ENCODE measurements around the gene TACR1.

TACR1 gene

DNA sequence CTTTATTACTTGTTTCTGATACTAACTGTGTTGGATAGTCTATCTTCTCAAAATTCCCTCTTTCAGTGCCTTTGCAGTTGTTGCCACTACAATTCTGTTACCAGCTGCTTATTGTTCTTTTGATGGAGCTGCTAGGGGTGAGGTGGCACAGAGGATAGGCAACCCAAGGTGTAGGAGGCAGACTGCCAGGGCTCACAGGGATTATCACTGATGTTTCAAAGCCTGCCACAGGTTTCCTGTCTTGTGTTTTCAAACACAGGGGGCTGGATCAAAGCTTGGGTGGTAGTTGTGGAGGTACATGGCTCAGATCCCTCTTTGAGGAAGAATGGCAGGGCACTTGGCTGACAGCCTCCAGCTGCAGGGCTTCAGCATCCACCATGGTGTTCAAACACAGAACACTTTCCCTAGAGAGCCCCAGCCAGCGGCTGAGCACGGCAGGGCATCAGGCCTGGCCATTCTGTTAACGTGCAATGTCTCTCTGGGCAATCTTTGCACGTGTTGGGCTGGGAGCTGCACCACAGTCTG lies 153.7 kb downstream of the TACR1 start:
- no peak for DNase-seq

- DNase-seq = no peak
Measured at GRCh38 chr2:75044291-75044690, 155.0 kb downstream of the TACR1 start.

- DNase-seq = no peak
Measured at GRCh38 chr2:75042823-75043222, 156.5 kb downstream of the TACR1 start.

DNA sequence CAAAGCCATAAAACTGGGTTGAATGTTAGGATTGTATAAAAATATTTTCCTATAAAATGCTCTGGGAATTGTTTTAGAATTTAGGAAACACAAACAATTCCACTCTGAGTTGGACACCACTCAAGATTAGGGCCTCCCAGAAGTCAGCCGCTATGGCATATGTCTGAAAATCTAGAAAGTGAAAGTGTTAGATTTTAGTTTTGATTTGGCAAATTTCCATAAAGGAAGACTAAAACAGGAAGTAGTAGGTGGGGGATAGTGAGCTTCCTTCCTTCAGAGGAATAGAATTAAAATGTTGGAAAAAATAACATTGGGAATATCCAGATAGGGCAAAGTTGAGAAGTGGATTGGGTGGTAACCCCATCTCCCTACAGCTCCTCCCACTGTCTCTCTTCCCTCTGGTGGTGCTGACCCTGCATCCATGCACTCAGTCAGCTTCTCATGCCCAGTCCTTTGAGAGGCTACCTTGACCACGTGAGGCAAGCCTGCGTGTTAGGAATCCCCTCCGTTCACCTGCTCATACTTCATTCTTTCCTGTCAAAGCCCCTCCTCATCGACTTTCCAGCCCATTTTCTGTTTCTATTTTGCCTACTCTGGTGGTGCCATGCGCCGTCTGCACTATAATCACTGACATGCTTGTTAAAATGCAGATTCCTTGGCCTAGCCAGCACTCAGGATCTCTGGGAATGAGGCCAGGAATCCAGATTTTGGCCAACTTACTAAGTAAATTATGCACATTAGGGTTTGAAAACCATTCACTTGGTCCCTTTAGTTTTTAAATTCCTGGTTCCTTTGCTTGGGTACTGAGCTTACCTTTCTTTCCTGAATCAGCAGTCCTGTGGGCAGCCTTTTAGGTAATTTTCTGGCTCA lies 157.4 kb downstream of the TACR1 start:
- DNase-seq = no peak

DNA sequence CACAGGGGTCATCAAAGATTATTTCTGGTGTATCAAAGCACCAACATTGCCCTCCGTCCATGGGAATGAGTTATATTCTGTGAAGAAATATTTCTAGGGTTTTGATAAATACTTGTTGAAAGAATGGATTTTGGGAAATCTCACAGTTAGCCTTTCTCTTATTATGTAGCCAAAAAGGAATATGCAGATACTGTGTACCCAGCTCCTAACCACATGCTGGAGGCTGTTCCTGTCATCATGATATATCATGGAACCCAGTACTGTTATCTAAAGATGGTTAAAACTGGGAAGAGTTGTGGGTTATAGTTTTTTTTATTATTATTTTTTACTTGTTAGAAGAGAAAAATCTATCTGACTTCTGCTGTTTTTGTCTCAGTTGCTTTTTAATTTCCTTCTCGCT lies 158.1 kb downstream of the TACR1 start:
- no peak for DNase-seq

DNA sequence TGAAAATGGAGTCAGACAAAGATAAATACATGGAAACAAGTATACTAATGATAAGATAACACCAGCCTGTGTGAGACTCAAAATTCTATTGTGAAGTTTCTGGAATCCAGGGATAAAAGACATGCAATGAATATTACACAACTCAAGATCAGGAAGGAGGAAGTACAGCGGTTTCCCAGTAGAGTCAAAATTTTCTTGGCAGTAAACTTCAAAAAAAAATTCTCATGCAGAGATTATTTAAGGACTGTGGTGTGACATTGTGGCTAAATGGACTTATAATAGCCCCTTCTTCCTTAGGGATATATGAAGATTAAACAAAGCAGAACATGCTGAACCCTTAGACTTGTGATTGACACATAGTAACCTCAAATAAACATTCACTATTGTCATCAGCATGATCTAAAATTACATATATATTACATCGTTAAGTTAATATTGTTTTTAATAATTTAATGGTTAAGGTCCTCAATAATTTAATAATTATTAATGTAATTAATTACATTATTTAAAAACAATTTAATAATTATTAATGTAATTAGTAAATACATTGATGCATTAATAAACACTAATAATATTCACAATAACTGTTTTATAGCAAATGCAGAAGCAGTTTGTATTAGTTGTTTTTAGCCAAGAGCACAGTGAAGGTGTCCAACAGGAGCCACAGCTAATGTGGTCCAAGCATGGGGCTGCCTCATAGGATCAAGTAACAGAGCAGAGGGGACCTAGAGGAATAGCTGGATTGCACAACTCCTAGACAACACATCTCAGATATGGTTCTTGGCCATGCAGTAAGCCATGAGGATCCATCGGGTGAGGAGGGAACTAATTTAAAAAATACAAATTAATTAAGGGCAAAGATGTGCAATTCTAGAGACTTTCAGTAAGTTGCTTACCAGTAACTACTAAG lies 163.6 kb downstream of the TACR1 start:
- no peak for DNase-seq

GRCh38 chr2:75033516-75033915 lies 165.8 kb downstream of the TACR1 start:
- DNase-seq = no peak

GRCh38 chr2:75031906-75032803 lies 167.2 kb downstream of the TACR1 start:
- DNase-seq = no peak

GRCh38 chr2:75031171-75031570 lies 168.1 kb downstream of the TACR1 start:
- no peak for DNase-seq

DNA sequence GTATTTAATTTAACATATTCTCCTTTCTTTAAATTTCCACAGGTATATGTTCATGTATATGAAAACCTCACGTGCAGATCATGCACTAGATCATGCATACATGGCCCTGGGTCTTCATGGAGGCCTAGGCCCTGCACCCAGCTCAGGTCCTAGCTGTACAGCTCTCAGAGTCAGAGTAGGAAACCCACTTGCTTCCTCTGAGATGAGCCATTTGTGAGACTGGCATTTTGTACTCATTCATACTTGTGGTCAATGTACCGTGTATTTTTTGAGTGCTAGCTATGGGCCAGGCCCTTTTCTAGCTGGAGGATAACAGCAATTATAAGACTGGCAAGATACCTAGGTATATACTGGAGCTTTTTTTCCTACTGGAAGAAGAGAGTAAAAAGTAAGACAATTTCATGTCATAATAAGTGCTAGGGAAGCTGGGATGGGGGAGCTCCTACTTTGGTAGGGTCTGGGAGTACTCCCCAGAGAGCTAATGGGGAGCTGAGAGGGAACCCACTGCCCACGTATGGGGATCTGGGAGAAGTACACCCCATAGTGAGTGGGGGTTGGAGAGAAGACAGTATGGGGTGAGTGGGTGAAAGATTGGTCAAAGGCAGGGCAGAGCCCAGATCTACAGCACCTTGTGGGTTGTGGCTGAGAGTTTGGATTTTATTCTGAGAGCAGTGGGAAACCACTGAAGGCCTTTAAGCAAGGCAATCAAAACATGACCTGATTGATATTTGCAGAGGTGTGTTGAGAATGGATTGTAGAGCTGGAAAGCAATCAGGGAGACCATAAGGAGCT lies 168.9 kb downstream of the TACR1 start:
- DNase-seq = no peak

DNA sequence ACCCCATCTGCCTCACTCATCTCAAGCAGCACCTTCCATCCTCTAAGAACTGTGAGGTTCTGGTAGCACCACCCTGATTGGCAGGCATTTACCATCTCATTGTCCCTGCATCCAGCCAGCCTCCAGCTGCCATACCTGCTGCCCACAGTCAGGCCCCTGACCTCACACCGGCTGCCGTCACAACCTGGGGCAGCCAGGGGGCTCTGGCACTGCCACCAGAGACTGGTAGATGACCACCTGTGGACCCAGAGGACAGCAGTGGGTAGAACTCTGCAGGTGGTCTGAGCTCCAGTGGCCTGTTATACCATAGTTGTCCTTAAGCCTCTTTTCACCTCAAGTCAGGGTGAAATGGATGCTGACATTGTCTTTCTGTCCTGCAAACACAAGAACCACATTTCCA lies 171.4 kb downstream of the TACR1 start:
- DNase-seq = no peak

GRCh38 chr2:75025633-75026380 lies 173.5 kb downstream of the TACR1 start:
- DNase-seq = no peak

GRCh38 chr2:75025216-75025615 lies 174.1 kb downstream of the TACR1 start:
- DNase-seq = no peak

DNA sequence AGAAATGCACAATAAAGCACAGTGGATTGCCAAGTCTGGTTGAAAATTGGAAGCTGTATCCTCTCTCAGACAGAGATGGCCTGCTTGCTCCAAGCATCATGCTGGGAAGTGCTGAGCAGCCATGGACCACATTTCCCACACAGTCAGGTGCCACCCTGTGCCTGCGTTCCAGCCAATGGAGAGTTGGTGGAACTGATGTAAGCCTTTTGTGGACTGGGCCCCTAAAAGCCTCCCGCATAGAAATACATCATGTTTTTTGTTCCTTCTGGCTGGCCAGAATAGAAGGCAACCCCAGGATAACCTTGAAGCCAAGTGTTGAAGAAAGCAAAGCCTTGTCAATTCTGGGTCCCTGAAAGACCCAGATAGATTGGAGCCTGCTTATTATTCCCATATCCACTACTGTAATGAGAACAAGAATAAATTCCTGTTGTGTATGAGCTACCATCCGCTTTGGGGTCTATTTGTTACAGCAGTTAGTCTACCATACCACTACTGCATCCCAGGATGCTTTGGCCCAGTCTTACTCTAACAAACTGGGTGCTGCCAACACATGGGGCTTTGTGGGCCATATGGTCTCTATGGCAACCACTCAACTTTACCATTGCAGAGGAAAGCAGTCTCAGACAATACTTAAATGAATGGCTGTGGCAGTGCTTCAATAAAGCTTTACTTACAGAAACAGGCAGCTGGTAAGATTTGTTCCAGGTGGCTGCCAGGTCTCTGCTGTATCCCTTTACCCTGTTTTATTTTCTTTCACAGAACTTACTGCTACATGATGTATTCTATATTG lies 175.5 kb downstream of the TACR1 start:
- DNase-seq = no peak

DNA sequence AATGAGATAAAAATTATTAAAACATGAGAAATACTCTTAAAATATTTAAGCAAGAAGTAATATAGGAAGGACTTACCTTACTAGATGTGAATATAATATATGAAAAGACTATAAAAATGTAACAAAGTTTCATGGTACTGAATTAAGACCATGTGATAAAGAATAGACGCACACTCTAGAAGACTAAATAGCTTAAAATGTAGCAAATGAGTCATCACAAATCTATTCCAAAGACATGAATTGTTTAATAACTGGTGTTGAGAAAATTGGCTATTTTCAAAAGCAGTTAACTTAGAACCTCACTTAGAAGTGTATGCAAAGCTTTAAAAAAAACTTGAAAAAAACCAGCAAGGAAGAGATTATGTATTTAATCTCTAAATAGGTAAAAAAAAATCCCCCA lies 176.8 kb downstream of the TACR1 start:
- DNase-seq = no peak

- no peak for DNase-seq
Measured at GRCh38 chr2:75021672-75022071, 177.6 kb downstream of the TACR1 start.

GRCh38 chr2:75020476-75020875 lies 178.8 kb downstream of the TACR1 start:
- no peak for DNase-seq

DNA sequence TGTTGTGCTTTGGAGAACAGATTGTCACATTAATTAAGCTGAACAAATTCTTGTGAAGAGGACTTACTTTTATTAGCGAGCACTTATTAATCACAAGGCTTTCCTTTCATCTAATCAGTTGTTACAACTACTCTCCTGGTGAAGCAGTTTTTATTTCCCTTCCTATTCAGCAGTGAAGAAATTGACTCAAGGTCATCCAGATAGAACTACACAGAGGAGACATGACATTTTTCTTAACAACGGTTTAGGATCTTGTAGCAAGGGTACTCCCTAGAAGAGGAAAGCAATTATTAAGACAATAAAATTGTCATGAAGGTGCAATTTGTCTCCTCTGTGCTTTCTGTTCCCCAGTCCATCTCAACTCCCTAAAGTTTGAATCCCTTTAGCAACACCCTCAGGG lies 179.5 kb downstream of the TACR1 start:
- no peak for DNase-seq

DNA sequence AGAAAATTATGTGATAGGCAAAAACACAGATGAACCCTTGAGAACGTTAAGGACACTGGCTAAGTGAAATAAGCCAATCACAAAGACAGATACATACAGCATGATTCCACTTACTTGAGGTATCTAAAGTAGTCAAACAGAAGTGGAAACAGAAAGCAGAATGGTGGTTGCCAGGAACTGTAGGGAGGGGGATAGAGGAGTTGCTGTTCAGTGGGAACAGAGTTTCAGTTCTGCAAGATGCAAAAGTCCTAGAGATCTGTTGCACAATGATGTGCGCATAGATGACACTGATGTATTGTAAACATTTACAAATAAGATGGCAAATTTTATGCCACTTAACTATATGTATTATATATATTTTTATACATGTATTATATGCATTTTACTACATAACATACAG lies 181.2 kb downstream of the TACR1 start:
- no peak for DNase-seq

DNA sequence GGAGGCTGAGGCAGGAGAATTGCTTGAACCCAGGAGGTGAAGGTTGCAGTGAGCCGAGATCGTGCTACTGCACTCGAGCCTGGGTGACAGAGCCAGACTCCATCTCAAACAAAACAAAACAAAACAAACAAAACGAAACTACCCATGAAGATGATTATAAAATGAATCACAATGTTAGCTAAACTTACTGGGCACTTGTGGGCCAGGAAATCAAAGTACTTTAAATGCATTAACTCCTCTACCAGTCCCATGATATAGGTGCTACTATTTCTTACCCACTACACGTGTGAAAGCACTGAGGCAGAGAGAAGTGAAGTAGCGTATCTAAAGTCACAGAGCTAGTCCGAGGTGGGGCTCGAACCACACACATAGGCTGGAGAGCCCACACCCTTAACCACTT lies 187.2 kb downstream of the TACR1 start:
- no peak for DNase-seq

Data from CD4-positive, alpha-beta T cell treated with Interleukin-17A for 4 hours (primary cell).